ENCODE results near the gene C6orf141.

C6orf141 gene

GRCh38 chr6:49541210-49541724 lies 9.2 kb upstream of the C6orf141 start (continued):
- TF ChIP-seq TSHZ2 (CRISPR knock-in tag; IDR thresholded peaks at IDR 0.05) (no peak), SNAI2 (CRISPR knock-in tag; IDR thresholded peaks at IDR 0.05) (0 out of 2 replicates have a peak, but pooled peaks have one; percentile 58), PATZ1 (CRISPR knock-in tag; IDR thresholded peaks at IDR 0.05; ENCODE audit: borderline replicate concordance) (peak; percentile 82; the same call in 1 of the 2 replicates)

- ATAC-seq: no peak
- TF ChIP-seq BACH2 (CRISPR knock-in tag; IDR thresholded peaks at IDR 0.05; ENCODE audit: borderline replicate concordance) (no peak), CSRNP3 (CRISPR knock-in tag; IDR thresholded peaks at IDR 0.05) (no peak), CREB5 (CRISPR knock-in tag; IDR thresholded peaks at IDR 0.05; ENCODE audit: low read depth) (no peak), ZC3H10 (CRISPR knock-in tag; IDR thresholded peaks at IDR 0.05) (no peak), TSHZ2 (CRISPR knock-in tag; IDR thresholded peaks at IDR 0.05) (no peak), GLIS3 (CRISPR knock-in tag; IDR thresholded peaks at IDR 0.05) (no peak), ZNF565 (CRISPR knock-in tag; conservative IDR thresholded peaks at IDR 0.05; ENCODE audit: low read depth) (no peak), TCF4 (CRISPR knock-in tag; IDR thresholded peaks at IDR 0.05; ENCODE audit: borderline replicate concordance) (no peak), PATZ1 (CRISPR knock-in tag; IDR thresholded peaks at IDR 0.05; ENCODE audit: borderline replicate concordance) (no peak), ZFP30 (CRISPR knock-in tag; IDR thresholded peaks at IDR 0.05) (no peak), TOX (CRISPR knock-in tag; IDR thresholded peaks at IDR 0.05; ENCODE audit: borderline replicate concordance) (no peak), ISL1 (CRISPR knock-in tag; IDR thresholded peaks at IDR 0.05) (no peak), POU6F1 (CRISPR knock-in tag; IDR thresholded peaks at IDR 0.05; ENCODE audit: borderline replicate concordance, low read depth) (no peak), ESRRG (CRISPR knock-in tag; IDR thresholded peaks at IDR 0.05) (no peak), ZNF70 (CRISPR knock-in tag; IDR thresholded peaks at IDR 0.05) (no peak), OSR1 (CRISPR knock-in tag; IDR thresholded peaks at IDR 0.05) (no peak), ARNTL (CRISPR knock-in tag; IDR thresholded peaks at IDR 0.05; ENCODE audit: borderline replicate concordance, low read depth) (no peak), RARB (CRISPR knock-in tag; IDR thresholded peaks at IDR 0.05) (no peak), SNAI2 (CRISPR knock-in tag; IDR thresholded peaks at IDR 0.05) (no peak), ZNF8 (CRISPR knock-in tag; IDR thresholded peaks at IDR 0.05) (no peak)
Observed at GRCh38 chr6:49541936-49542335, 8.5 kb upstream of the C6orf141 start.
